Nephron (organoid): ENCODE data around the gene HES4.
"Not testable (repeated sequence)": the region's sequence is repeated elsewhere in the genome, so short reads cannot be mapped to it uniquely, and the experiment has no call there.

ENCODE experiments used
- H3K27ac Mint-ChIP-seq, 3 experiments: 2 replicates each; pipeline ENCODE4 v1.8.0; 2020; ENCODE audit warnings: mixed read lengths in 3 of 3, mild to moderate bottlenecking in 2 of 3, moderate library complexity in 1 of 3
- H3K27me3 Mint-ChIP-seq: 2 replicates; pipeline ENCODE4 v1.8.0; 2021; ENCODE audit warnings: low read depth, mild to moderate bottlenecking, moderate library complexity, mixed read lengths
- H3K36me3 Mint-ChIP-seq: 2 replicates; pipeline ENCODE4 v1.8.0; 2020; ENCODE audit warnings: low read depth, mixed read lengths
- H3K4me1 Mint-ChIP-seq: 2 replicates; pipeline ENCODE4 v1.8.0; 2020; ENCODE audit warnings: mixed read lengths
- H3K4me3 Mint-ChIP-seq, 3 experiments: 2 replicates each; pipeline ENCODE4 v1.8.0; 2020; ENCODE audit warnings: mild to moderate bottlenecking in 3 of 3, mixed read lengths in 3 of 3, moderate library complexity in 2 of 3
- H3K9me3 Mint-ChIP-seq: 2 replicates; pipeline ENCODE4 v1.8.0; 2020; ENCODE audit warnings: mixed read lengths
- CTCF ChIP-seq, 3 experiments: fragments of 200-600 bp; sonication (generic); IDR thresholded peaks; one replicate each; pipeline ENCODE4 v1.5.0; 2021; ENCODE audit warnings: antibody characterized with exemption in 3 of 3; ENCODE audit not compliant: unreplicated experiment in 3 of 3

HES4 gene

DNA sequence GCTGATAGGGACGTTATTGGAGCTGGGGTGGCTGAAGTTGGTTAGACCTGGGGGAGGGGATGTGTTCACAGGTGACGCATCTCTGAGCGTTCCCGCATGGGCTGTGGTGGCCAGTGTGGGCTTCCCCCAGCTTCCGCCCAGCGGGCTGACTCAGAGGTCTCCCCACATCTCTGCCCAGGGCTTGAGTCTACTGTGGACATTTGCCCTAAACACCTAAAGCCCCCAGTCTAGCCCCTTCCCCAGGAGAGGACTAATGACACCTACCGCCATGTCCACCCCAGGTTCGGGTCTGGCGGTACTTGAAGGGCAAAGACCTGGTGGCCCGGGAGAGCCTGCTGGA, 22.0 kb upstream of the HES4 start:
- Mint-ChIP-seq H3K27me3 (no peaks in the 10 kb centered on the region), H3K27ac (no peak overlapping the region), H3K4me1 (peaks cover 26% of the 10 kb centered on the region), H3K9me3 (no peaks in the 10 kb centered on the region), H3K36me3 (no peaks in the 10 kb centered on the region), H3K4me3 (peak overlapping the region; percentile 80 to 89 (median 87))
- TF ChIP-seq CTCF (IDR thresholded peaks at IDR 0.05; ENCODE audit: unreplicated experiment in 3 of 3): no peak

DNA sequence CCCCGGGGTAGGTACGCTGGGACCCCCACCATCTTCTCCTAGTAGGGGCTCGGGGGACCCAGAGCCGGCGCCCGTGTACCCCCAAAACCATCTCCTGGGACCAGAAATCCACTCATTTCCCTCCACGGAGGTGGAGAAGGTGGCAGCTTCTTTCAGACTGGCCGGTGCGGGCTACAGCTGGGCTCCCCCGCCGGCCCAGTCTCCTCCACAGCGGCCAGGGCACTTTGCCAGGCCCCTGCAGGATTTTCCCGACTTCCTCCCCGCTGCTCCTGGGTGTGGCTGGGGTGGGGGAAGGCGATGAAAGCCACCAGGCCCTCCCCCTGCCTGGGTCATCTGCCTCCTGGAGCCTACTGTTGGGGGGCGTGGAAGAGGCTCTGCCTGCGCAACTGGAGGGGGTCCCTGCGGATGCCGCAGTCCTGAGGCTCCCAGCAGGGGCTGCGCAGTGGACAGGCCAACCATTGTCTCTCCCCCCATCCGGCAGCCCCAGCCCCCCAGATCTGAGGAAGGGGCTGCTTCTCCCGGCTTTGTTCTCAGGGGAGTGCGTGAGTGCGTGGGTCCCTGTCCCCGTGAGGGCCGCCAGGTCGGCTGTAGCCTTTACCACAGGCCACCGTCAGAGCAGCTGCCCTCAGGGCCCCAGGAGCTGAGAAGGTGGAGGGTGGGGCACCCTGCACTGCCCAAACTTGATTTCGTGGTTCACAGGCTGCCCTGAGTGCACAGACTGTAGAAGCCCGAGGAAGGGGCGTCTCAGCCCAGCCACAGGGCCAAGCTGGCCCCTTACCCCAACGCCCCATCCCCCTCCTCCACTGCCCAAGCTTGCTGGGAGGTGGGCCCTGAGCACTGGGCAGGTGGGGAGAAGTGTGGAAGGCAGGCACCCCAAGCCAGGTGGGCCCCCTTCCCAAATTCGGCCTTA, 21.4 kb upstream of the HES4 start:
- no peak for TF ChIP-seq CTCF (IDR thresholded peaks at IDR 0.05; ENCODE audit: unreplicated experiment in 3 of 3)
- Mint-ChIP-seq H3K4me1 (peaks cover 26% of the 10 kb centered on the region), H3K9me3 (no peaks in the 10 kb centered on the region), H3K27me3 (no peaks in the 10 kb centered on the region), H3K27ac (peak overlapping the region in 1 of 3 experiments; percentile 50), H3K4me3 (peak overlapping the region; percentile 80 to 89 (median 87)), H3K36me3 (no peaks in the 10 kb centered on the region)

DNA sequence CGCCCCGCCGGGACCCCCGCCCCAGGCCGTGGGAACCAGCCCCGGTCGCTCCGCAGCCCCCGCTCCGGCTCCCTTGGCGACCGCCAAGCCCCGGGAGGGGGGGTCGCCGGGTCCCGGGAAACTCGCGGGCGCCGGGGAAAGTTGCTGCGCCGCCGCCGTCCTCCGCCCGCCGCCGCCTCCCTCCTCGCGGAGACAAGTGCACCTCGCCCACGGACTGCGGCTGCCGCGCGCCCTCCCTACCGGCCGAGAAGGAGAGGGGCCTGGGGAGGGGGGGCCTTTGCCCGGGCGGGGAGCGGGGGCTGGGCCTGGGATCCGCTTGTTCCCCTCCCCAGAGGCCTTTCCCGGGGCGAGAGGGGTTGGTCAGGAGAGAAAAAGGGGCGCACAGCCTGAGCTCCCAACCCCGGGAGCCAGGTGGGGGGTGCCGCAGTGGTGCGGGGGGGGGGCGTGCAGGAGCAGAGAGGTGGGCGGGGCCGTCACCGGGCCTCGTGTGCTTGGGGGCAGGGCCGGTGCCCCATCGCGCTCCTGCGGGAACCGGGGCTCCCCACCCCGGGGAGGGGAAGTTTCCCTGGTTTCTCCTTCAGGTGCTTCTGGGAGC, 20.6 kb upstream of the HES4 start:
- TF ChIP-seq CTCF (IDR thresholded peaks at IDR 0.05; ENCODE audit: unreplicated experiment in 3 of 3): no peak
- Mint-ChIP-seq H3K27ac (no peak overlapping the region), H3K9me3 (no peaks in the 10 kb centered on the region), H3K36me3 (no peaks in the 10 kb centered on the region), H3K4me3 (peak overlapping the region; percentile 80 to 87 (median 83)), H3K27me3 (no peaks in the 10 kb centered on the region), H3K4me1 (peaks cover 21% of the 10 kb centered on the region)

- no peaks in the 10 kb centered on the region for H3K36me3 Mint-ChIP-seq
- H3K4me1 Mint-ChIP-seq: peaks cover 21% of the 10 kb centered on the region
- H3K9me3 Mint-ChIP-seq: no peaks in the 10 kb centered on the region
- no peak for TF ChIP-seq CTCF (IDR thresholded peaks at IDR 0.05; ENCODE audit: unreplicated experiment in 3 of 3)
- peak within 1 kb of the TSS; percentile 80 to 87 (median 83) for H3K4me3 Mint-ChIP-seq
- H3K27me3 Mint-ChIP-seq: no peaks in the 10 kb centered on the region
- peak within 1 kb of the TSS in 2 of 3 experiments; percentile 41 to 50 for H3K27ac Mint-ChIP-seq
Observed at GRCh38 chr1:1020000-1020404, 20.1 kb upstream of the HES4 start, which contains the start of gene AGRN. AGRN (plus strand) TSS chr1:1020120; CDS start chr1:1020173, 53 bp downstream.

DNA sequence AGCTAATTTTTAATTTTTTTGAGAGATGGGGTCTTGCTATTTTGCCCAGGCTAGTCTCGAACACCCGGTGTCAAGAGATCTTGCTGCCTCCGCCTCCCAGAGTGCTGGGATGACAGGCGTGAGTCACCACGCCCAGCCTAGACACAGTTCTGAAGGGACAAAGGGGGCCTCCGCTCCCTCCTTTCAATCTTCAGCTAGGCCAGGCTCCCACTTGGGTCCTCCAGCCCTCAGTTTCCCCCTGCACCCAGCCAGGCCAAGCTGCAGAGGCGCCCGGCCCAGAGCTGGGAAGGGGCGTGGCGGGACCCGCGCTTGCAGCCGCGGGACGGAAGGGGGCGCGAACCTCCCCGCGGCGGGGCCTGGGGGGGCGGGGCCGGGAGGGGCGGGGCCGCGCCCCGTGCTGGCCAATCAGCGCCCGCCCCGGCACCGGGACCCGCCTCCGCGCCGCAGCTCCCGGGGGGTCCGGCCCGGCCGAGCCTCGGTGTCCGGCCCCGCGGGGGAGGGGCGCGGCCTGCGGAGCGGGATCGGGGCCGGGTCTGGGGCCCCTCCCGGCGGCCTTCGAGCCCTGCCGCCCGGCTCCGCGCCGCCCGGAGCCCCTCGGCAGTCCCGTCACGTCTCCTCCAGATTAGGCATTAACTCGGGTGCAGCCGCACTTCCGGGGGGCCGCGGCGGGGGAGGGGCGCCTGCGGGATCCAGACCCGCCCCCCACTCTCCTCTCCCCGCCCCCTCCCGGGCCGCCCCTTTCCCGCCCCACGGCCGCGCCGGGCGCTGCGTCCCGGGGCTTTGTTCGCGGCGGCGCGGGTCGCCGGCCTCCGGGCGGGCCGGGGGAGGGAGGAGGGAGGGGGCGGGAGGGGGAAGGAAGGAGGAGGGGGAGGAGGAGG, 19.5 kb upstream of the HES4 start:
- Mint-ChIP-seq H3K27me3 (no peaks in the 10 kb centered on the region), H3K27ac (peak overlapping the region in 1 of 3 experiments; percentile 41), H3K4me3 (peak overlapping the region; percentile 27 to 66 (median 64)), H3K36me3 (no peaks in the 10 kb centered on the region), H3K4me1 (peaks cover 21% of the 10 kb centered on the region), H3K9me3 (no peaks in the 10 kb centered on the region)
- peak; percentile 42 to 55 (median 53) for TF ChIP-seq CTCF (IDR thresholded peaks at IDR 0.05; ENCODE audit: unreplicated experiment in 3 of 3)

DNA sequence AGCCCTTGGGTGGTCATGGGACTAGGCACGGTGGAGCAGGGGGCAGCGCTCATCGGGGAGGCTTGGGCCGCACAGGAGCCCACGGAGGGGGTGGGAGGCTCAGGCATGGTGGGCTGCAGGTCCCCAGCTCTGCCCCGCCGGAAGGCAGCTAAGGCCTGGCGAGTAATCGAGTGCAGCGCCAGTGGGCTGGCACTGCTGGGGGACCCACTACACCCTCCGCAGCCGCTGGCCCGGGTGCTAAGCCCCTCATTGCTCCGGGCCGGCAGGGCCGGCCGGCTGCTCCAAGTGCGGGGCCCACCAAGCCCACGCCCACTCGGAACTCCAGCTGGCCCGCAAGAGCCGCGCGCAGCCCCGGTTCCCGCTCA, 18.4 kb upstream of the HES4 start:
- peak overlapping the region in 2 of 3 experiments; percentile 14 to 74 for H3K4me3 Mint-ChIP-seq
- peaks cover 22% of the 10 kb centered on the region for H3K4me1 Mint-ChIP-seq
- H3K27me3 Mint-ChIP-seq, H3K9me3 Mint-ChIP-seq, H3K27ac Mint-ChIP-seq, H3K36me3 Mint-ChIP-seq: not testable (repeated sequence)

DNA sequence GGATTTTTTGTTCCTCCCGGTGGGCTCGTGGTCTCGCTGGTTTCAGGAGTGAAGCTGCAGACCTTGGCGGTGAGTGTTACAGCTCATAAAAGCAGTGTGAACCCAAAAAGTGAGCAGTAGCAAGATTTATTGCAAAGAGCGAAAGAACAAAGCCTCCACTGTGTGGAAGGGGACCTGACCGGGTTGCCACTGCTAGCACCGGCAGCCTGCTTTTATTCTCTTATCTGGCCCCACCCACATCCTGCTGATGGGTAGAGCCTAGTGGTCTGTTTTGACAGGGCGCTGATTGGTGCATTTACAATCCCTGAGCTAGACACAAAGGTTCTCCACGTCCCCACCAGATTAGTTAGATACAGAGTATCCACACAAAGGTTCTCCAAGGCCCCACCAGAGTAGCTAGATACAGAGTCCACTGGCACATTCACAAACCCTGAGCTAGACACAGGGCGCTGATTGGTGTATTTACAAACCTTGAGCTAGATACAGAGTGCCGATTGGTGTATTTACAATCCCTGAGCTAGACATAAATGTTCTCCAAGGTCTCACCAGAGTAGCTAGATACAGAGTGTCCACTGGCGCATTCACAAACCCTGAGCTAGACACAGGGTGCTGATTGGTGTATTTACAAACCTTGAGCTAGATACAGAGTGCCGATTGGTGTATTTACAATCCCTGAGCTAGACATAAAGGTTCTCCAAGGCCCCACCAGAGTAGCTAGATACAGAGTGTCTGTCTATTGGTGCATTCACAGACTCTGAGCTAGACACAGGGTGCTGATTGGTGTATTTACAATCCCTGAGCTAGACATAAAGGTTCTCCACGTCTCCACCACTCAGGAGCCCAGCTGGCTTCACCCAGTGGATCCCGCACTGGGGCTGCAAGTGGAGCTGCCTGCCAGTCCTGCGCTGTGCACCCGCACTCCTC, 17.8 kb upstream of the HES4 start:
- Mint-ChIP-seq H3K27ac (peak overlapping the region; percentile 42 to 77 (median 62)), H3K4me3 (peak overlapping the region; percentile 14 to 74 (median 60)), H3K4me1 (peaks cover 19% of the 10 kb centered on the region)
- H3K9me3 Mint-ChIP-seq, H3K27me3 Mint-ChIP-seq, H3K36me3 Mint-ChIP-seq: not testable (repeated sequence)
